Right ventricle myocardium superior (tissue), 1 donor: ENCODE measurements around the gene PPM1M. TPM values are rescaled to one million over a fixed set of nuclear protein-coding genes. Genes with fewer than 3 reads are reported as not detected.
A peak's percentile ranks its signal among the peaks of the same experiment; 100 is the strongest.

ENCODE experiments used
- ATAC-seq: fragments of 200-7000 bp; cut with Tn5 transposase; one replicate; pipeline ENCODE4 v1.9.1; 2020; ENCODE audit warnings: mild to moderate bottlenecking; ENCODE audit not compliant: poor library complexity
- DNase-seq: peaks from one replicate; pipeline ENCODE4 v3.0.0-alpha.2; 2020
- intact Hi-C: fragments of 100-400 bp; cut with DNase I; formaldehyde crosslinking; loops from one replicate; pipeline ENCODE4 v1.11.2; 2022
- total RNA-seq: library from RNA; stranded (reverse); fragmentation: NEBNext Ultra II Directional; extraction: Animal tissue kit (Norgen Biotek cat#: 25700); gene quantifications from one replicate; pipeline ENCODE4 v1.2.1, GENCODE V29; 2021
- donor health status: DM: no; HTN: yes; CAD: no; lungs with severe emphysema.

Gene PPM1M
- total RNA-seq, 1 donor from 2014 or later = 8.4 TPM

GRCh38 chr3:52238193-52238760 is 7.3 kb upstream of the PPM1M start:
- ATAC-seq = no peak
- intact Hi-C loops = loop anchor here (5.0 kb wide), 1 partner anchor 39 kb away; the partner anchor contains the start of gene WDR82

GRCh38 chr3:52238761-52239701 is 6.5 kb upstream of the PPM1M start, which contains the start of gene TWF2:
Gene TWF2, minus strand, starts transcription at chr3:52239158. Its CDS starts 142 bp downstream, at chr3:52239016.
- intact Hi-C loops = loop anchor here (5.0 kb wide), 1 partner anchor 38 kb away; the partner anchor contains the start of gene WDR82
- ATAC-seq (peak; percentile 87), DNase-seq (peak; percentile 90)

More at GRCh38 chr3:52238193-52238760, 7.3 kb upstream of the PPM1M start:
- no peak for DNase-seq

- ATAC-seq = no peak
- intact Hi-C loops = no loop called here
- DNase-seq = peak; percentile 69
Measured at GRCh38 chr3:52240059-52240885, 5.3 kb upstream of the PPM1M start.

- intact Hi-C loops = no loop called here
- ATAC-seq = no peak
- no peak for DNase-seq
Measured at GRCh38 chr3:52240886-52241370, 4.6 kb upstream of the PPM1M start.

- DNase-seq (no peak), ATAC-seq (no peak)
- intact Hi-C loops = no loop called here
Measured at GRCh38 chr3:52242039-52242438, 3.5 kb upstream of the PPM1M start.

GRCh38 chr3:52243791-52244628 is 1.5 kb upstream of the PPM1M start:
- no peak for DNase-seq
- intact Hi-C loops = no loop called here
- peak; percentile 6 for ATAC-seq

GRCh38 chr3:52246264-52246620 is 683 bp downstream of the PPM1M start:
- intact Hi-C loops = no loop called here
- DNase-seq (no peak), ATAC-seq (no peak)

GRCh38 chr3:52246728-52247408 is 1.3 kb downstream of the PPM1M start:
- intact Hi-C loops = no loop called here
- no peak for DNase-seq
- ATAC-seq = peak; percentile 13

- intact Hi-C loops = no loop called here
- ATAC-seq (no peak), DNase-seq (no peak)
Measured at GRCh38 chr3:52247409-52248164, 2.0 kb downstream of the PPM1M start.

GRCh38 chr3:52248165-52248541 is 2.6 kb downstream of the PPM1M start:
- no peak for DNase-seq
- no peak for ATAC-seq
- intact Hi-C loops = no loop called here

GRCh38 chr3:52248816-52249547 is 3.4 kb downstream of the PPM1M start:
- no peak for ATAC-seq

GRCh38 chr3:52249683-52250082 is 4.1 kb downstream of the PPM1M start:
- ATAC-seq (no peak), DNase-seq (no peak)
- intact Hi-C loops = no loop called here

More at GRCh38 chr3:52248816-52249547, 3.4 kb downstream of the PPM1M start:
- peak; percentile 69 for DNase-seq
- intact Hi-C loops = no loop called here

GRCh38 chr3:52250122-52250521 is 4.6 kb downstream of the PPM1M start:
- DNase-seq (no peak), ATAC-seq (no peak)
- intact Hi-C loops = no loop called here

- DNase-seq = peak; percentile 69
- peak; percentile 54 for ATAC-seq
- intact Hi-C loops = no loop called here
Measured at GRCh38 chr3:52253314-52254304, 8.1 kb downstream of the PPM1M start.

- ATAC-seq (no peak), DNase-seq (no peak)
- intact Hi-C loops = no loop called here
Measured at GRCh38 chr3:52254608-52255007, 9.0 kb downstream of the PPM1M start.
